ENCODE data around the gene OTUD5.

OTUD5 gene

DNA sequence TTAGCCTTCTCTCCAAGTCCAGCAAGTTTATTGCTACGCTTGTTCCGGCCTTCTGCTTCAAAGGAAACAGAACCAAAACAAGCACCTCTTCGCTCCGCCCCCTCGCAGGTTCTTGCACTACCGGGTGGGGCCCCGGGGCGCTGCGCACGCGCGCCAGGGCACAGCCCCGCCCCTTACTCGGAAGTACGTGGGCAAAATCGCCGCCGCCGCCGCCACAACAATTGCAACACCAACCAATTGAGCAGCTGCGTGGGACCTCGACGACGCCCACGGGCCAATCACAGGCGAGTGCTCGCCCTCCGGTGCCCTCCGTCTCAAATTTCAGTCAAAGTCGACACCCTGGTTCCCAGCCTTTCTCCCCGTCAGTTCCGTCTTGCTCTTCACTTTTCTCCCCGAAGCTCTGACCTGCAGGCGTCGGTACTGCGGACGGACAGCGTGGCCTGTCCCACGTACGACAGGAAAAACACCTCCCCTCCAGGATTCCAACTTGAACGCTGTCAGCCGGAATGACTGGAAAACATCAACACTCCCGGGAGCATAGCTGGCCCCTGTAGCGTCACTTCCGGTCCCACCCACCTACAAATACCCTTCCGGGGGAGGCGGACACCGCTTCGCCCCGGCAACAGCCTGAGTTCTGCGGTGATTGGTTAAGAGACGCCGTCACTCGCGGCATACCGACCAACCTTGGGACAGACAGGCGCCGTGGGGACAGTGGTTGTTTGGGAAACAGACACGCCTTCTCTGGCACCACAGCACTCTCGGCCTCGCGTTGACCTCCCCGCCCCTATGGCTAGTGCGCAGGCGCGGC, 624 bp upstream of the OTUD5 start:
- peak overlapping the region; percentile 52 for H3K4me3 ChIP-seq (ENCODE audit: extremely low read depth, insufficient read depth, low read length, poor library complexity, severe bottlenecking)
- WGBS, 2 experiments (ENCODE audit: insufficient coverage in 2 of 2) = 0% methylated on average over 12 to 29 of the region's 66 CpGs
- H3K36me3 ChIP-seq (ENCODE audit: control insufficient read depth, insufficient read depth, low read length) = peaks cover 18% of the 10 kb centered on the region
- H3K9me3 ChIP-seq (ENCODE audit: control insufficient read depth, low read length) = no peaks in the 10 kb centered on the region
- H3K4me1 ChIP-seq (ENCODE audit: control insufficient read depth, insufficient read depth, low read length, poor library complexity, severe bottlenecking) = peaks cover 5% of the 10 kb centered on the region
- H3K27ac ChIP-seq (ENCODE audit: low read depth, low read length, severe bottlenecking) = peak overlapping the region; percentile 100

- H3K4me3 ChIP-seq (ENCODE audit: extremely low read depth, insufficient read depth, low read length, poor library complexity, severe bottlenecking) = peak overlapping the region; percentile 52
- H3K4me1 ChIP-seq (ENCODE audit: control insufficient read depth, insufficient read depth, low read length, poor library complexity, severe bottlenecking) = no peaks in the 10 kb centered on the region
- 0 to 4% methylated on average over 12 to 17 of the region's 61 CpGs for WGBS, 2 experiments (ENCODE audit: insufficient coverage in 2 of 2)
- H3K27ac ChIP-seq (ENCODE audit: low read depth, low read length, severe bottlenecking) = no peak overlapping the region
- no peaks in the 10 kb centered on the region for H3K9me3 ChIP-seq (ENCODE audit: control insufficient read depth, low read length)
- H3K36me3 ChIP-seq (ENCODE audit: control insufficient read depth, insufficient read depth, low read length) = peaks cover 26% of the 10 kb centered on the region
Observed at GRCh38 chrX:48956728-48957414, 536 bp downstream of the OTUD5 start.

DNA sequence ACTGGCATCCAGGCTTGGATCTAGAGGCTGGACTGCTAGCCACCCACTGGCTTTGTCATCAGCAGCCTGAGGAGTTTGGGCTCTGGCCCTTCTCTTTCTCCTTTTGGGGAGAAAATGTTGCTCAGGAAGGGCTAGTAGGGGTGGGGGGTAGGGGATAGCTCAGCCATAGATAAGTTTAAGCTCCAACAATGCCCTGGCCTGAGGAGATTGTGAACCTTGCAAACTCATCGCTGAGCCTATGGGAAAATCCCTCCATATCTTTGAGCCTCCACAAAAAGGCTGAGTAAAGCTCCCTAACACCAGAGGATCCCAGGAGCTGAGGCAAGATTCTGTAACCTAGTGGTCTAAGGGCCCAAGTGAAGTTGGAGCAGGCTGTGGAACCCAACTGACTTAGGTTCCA, 8.8 kb downstream of the OTUD5 start:
- Histone ChIP-seq H3K9me3 (ENCODE audit: control insufficient read depth, low read length) (no peaks in the 10 kb centered on the region), H3K36me3 (ENCODE audit: control insufficient read depth, insufficient read depth, low read length) (peaks cover 21% of the 10 kb centered on the region), H3K4me3 (ENCODE audit: extremely low read depth, insufficient read depth, low read length, poor library complexity, severe bottlenecking) (no peak overlapping the region), H3K4me1 (ENCODE audit: control insufficient read depth, insufficient read depth, low read length, poor library complexity, severe bottlenecking) (no peaks in the 10 kb centered on the region), H3K27ac (ENCODE audit: low read depth, low read length, severe bottlenecking) (no peak overlapping the region)
- WGBS, 2 experiments (ENCODE audit: insufficient coverage in 2 of 2) = no CpG with 5 or more reads among the region's 1 CpG

DNA sequence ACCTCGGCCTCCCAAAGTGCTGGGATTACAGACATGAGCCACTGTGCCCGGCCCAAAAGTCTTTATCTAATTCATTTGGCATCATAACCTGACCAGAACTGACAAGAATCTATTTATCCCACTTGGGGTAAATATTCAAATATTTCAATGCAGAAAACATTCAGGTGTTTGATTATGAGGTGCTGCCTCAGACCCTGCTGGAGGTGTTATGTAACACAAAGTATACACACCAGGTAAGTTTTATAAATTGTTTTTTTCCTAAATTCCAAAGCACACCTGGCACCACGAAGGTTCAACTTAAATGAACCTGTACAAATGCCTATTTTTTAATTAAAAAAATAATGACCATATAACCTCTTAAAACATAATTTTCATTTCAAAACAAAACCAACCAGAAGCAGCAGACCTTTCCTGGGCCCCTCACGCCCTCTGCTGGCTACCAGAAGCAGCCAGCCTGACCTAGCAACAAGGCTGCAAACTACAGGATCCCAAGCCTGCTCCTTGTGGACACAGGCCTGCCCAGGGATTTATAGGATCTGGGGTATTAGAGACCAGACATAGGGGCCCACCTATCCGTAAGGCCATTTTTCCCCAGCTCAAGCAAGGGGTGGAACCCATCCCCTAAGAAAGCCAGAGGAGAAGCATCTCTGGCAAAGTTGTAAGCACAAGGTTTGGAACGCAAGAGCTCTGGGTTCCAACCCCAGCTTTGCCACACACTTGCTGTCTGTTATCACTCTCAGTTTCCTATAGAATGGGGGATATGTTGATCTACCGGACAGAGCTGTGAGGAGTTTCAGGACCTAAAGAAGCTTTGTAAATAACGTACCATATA, 11.7 kb downstream of the OTUD5 start:
- no peaks in the 10 kb centered on the region for H3K9me3 ChIP-seq (ENCODE audit: control insufficient read depth, low read length)
- H3K4me1 ChIP-seq (ENCODE audit: control insufficient read depth, insufficient read depth, low read length, poor library complexity, severe bottlenecking) = no peaks in the 10 kb centered on the region
- H3K4me3 ChIP-seq (ENCODE audit: extremely low read depth, insufficient read depth, low read length, poor library complexity, severe bottlenecking) = no peak overlapping the region
- H3K36me3 ChIP-seq (ENCODE audit: control insufficient read depth, insufficient read depth, low read length) = peaks cover 28% of the 10 kb centered on the region
- WGBS, 2 experiments (ENCODE audit: insufficient coverage in 2 of 2) = 86% methylated on average over 1 of the region's 8 CpGs; no CpG with 5 or more reads in 1 of the 2 experiments
- H3K27ac ChIP-seq (ENCODE audit: low read depth, low read length, severe bottlenecking) = no peak overlapping the region

DNA sequence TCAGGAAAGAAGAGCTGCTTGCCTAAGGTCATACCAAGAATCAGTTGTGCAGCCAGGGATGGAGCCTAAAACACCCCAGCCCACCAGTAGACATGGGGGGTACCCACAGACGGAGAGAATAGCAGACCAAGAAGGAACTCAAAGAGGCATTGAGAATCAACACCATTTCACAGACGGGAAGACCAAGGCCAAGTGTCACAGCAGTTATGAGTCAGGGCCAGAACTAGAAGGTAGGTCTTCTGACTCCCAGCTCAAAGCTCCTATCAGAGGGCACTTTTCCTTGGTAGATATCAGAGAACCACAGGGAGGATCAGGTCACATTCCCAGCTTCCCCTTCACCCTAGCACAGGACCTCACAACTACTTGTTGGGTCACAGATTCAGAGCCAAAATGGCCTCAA, 14.5 kb downstream of the OTUD5 start:
- no peaks in the 10 kb centered on the region for H3K9me3 ChIP-seq (ENCODE audit: control insufficient read depth, low read length)
- WGBS, 2 experiments (ENCODE audit: insufficient coverage in 2 of 2) = 100% methylated on average over 1 of the region's 2 CpGs; no CpG with 5 or more reads in 1 of the 2 experiments
- H3K4me1 ChIP-seq (ENCODE audit: control insufficient read depth, insufficient read depth, low read length, poor library complexity, severe bottlenecking) = no peaks in the 10 kb centered on the region
- H3K4me3 ChIP-seq (ENCODE audit: extremely low read depth, insufficient read depth, low read length, poor library complexity, severe bottlenecking) = no peak overlapping the region
- no peak overlapping the region for H3K27ac ChIP-seq (ENCODE audit: low read depth, low read length, severe bottlenecking)
- peaks cover 38% of the 10 kb centered on the region for H3K36me3 ChIP-seq (ENCODE audit: control insufficient read depth, insufficient read depth, low read length)

DNA sequence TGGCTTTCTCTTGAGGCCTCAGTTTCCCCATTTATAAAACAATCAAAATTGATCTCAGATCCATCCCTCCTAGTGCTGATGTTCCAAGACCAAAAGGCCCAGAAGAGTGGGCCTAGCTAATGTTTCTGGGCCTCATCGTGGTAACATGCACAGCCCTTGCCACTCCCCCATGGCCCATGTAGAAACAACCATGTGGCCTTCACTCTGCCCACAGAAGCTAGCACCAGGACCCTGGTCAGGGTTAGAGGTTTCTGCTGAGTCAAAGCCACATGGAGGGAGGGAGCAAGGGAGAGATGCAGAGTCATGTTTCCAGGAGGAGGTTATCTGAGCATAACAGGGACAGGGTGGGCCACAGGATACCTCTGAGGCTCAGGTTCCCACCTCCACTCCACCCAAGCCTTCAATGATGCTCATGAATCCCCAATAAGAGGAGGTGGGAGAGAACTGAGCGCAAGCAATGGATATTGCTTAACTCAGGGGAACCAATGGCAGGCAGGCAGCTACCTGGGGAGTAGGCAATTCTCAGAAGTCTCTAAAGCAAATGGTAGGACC, 16.9 kb downstream of the OTUD5 start:
- no peak overlapping the region for H3K27ac ChIP-seq (ENCODE audit: low read depth, low read length, severe bottlenecking)
- peaks cover 43% of the 10 kb centered on the region for H3K36me3 ChIP-seq (ENCODE audit: control insufficient read depth, insufficient read depth, low read length)
- no peak overlapping the region for H3K4me3 ChIP-seq (ENCODE audit: extremely low read depth, insufficient read depth, low read length, poor library complexity, severe bottlenecking)
- H3K4me1 ChIP-seq (ENCODE audit: control insufficient read depth, insufficient read depth, low read length, poor library complexity, severe bottlenecking) = no peaks in the 10 kb centered on the region
- 80 to 100% methylated on average over 1 of the region's 2 CpGs for WGBS, 2 experiments (ENCODE audit: insufficient coverage in 2 of 2)
- no peaks in the 10 kb centered on the region for H3K9me3 ChIP-seq (ENCODE audit: control insufficient read depth, low read length)

GRCh38 chrX:48939524-48940228, 17.7 kb downstream of the OTUD5 start:
- Histone ChIP-seq H3K4me3 (ENCODE audit: extremely low read depth, insufficient read depth, low read length, poor library complexity, severe bottlenecking) (no peak overlapping the region), H3K9me3 (ENCODE audit: control insufficient read depth, low read length) (no peaks in the 10 kb centered on the region), H3K27ac (ENCODE audit: low read depth, low read length, severe bottlenecking) (no peak overlapping the region), H3K36me3 (ENCODE audit: control insufficient read depth, insufficient read depth, low read length) (peaks cover 51% of the 10 kb centered on the region), H3K4me1 (ENCODE audit: control insufficient read depth, insufficient read depth, low read length, poor library complexity, severe bottlenecking) (no peaks in the 10 kb centered on the region)
- 100% methylated on average over 1 of the region's 3 CpGs; no CpG with 5 or more reads in 1 of the 2 experiments for WGBS, 2 experiments (ENCODE audit: insufficient coverage in 2 of 2)

DNA sequence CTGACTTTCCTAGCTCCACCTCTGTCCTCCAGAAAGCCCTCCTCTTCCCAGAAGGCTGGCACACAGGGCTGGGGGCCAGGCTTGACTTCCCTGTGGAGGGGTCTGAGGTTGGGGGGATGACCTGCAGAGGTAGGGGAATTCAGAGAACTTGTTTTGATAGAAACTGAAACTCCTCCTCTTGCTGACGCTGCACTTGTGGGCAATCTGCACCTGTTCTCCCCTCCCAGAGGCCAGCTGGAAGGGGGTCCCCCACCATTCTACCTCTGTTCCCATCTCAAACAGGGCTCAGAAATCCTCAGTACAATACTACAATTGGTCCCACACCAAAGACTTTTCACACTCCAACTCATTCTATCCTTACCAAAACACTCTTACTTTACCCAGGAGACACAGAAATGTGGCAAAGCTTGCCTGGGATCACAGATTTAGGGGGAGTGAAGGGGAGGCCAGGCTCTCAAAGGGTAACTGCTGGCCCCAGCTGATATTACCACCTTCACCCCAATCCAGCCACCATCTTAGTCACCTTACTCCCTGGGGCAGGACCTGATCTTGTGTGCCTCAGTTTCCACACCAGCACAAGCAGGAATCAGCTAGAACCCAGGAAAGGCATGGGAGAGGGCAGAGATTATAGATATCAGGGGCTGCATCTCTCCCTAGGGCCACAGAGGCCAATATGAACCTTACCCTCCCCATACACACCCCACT, 18.5 kb downstream of the OTUD5 start:
- no peaks in the 10 kb centered on the region for H3K4me1 ChIP-seq (ENCODE audit: control insufficient read depth, insufficient read depth, low read length, poor library complexity, severe bottlenecking)
- H3K36me3 ChIP-seq (ENCODE audit: control insufficient read depth, insufficient read depth, low read length) = peaks cover 52% of the 10 kb centered on the region
- H3K9me3 ChIP-seq (ENCODE audit: control insufficient read depth, low read length) = no peaks in the 10 kb centered on the region
- WGBS, 2 experiments (ENCODE audit: insufficient coverage in 2 of 2) = 75% methylated on average over 1 of the region's 1 CpG; no CpG with 5 or more reads in 1 of the 2 experiments
- no peak overlapping the region for H3K27ac ChIP-seq (ENCODE audit: low read depth, low read length, severe bottlenecking)
- H3K4me3 ChIP-seq (ENCODE audit: extremely low read depth, insufficient read depth, low read length, poor library complexity, severe bottlenecking) = no peak overlapping the region

DNA sequence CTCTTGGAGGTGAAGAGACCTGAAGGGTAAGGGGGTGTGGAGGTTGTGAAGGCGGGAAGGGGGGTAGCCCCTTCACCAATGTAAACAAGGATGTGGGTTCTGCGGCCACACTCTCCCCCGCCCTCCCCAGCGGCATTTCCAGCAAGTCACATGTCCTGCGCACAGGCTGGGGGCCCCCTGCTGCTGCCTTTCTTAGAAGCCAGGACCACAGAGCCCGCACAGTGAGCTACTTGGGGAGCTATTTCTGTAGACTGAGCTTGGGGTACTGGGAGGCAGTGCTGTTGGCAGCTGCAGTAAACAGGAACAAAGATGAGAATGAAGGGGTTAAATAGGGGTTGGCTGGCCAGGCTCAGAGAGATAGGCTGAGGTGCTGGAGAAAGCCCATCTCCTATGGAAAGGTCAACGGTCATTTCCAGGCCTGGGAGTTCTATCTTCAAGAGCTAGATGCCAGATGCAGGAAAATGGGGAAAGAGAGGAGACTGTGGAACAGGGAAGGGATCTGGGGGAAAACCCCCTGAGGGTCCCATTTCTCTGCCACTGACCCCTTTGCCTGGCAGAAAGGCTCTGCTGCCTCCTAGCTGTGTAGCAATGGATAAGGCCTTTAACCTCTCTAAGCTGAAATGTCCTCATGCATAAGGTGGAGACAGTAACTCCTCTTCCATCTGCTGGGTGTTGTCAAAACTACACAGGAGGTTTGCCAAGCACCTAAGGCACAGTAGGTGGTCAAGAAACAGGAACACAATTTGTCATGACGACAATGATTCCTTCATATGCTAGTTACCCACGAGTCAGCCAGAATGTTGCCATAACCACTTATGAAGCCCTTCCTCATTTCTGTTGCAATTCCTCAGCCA, 20.1 kb downstream of the OTUD5 start:
- H3K27ac ChIP-seq (ENCODE audit: low read depth, low read length, severe bottlenecking) = no peak overlapping the region
- H3K4me3 ChIP-seq (ENCODE audit: extremely low read depth, insufficient read depth, low read length, poor library complexity, severe bottlenecking) = no peak overlapping the region
- 7 to 57% methylated on average over 3 of the region's 9 CpGs for WGBS, 2 experiments (ENCODE audit: insufficient coverage in 2 of 2)
- H3K9me3 ChIP-seq (ENCODE audit: control insufficient read depth, low read length) = no peaks in the 10 kb centered on the region
- peaks cover 54% of the 10 kb centered on the region for H3K36me3 ChIP-seq (ENCODE audit: control insufficient read depth, insufficient read depth, low read length)
- H3K4me1 ChIP-seq (ENCODE audit: control insufficient read depth, insufficient read depth, low read length, poor library complexity, severe bottlenecking) = no peaks in the 10 kb centered on the region
